HCT116 (cell line): ENCODE measurements around the gene BMERB1. TPM values are rescaled to one million over a fixed set of nuclear protein-coding genes. Genes with fewer than 3 reads are reported as not detected.

Experiments used
- ATAC-seq: fragments of 200-7000 bp; cut with Tn5 transposase; 2 replicates; pipeline ENCODE4 v1.9.1; 2020; ENCODE audit warnings: mild to moderate bottlenecking, moderate library complexity
- BruUV-seq: library from RNA; stranded (reverse); fragments of 400-500 nt; replicated peaks from 2 replicates; lab custom pipeline; 2021; lab: Mats Ljungman, UMichigan
- CTCF ChIA-PET: fragments of 300-600 bp; sonication (Branson Sonifier 250); formaldehyde crosslinking; loops from one replicate; lab custom pipeline; 2021; ENCODE audit warnings: antibody characterized with exemption; lab: Charles Lee
- POLR2A ChIA-PET: fragments of 300-600, 350-600 bp; sonication (Branson Sonifier 250); formaldehyde crosslinking; loops from one replicate; lab custom pipeline; 2021; ENCODE audit warnings: antibody characterized with exemption; lab: Charles Lee
- RAD21 ChIA-PET, 2 experiments: fragments of 300-600 bp; sonication (Branson Sonifier 250); formaldehyde crosslinking; loops; one replicate each; lab custom pipeline; 2023; ENCODE audit warnings: low total read pairs in 2 of 2; ENCODE audit not compliant: uncharacterized antibody in 2 of 2, unreplicated experiment in 2 of 2, low non-redundant PET in 1 of 2; lab: Charles Lee
- DNase-seq: peaks from one replicate; pipeline ENCODE4 v3.0.0-alpha.2; 2010; ENCODE audit warnings: low read depth, low spot score
- H2AFZ ChIP-seq: fragments of 200-600 bp; shearing (Covaris generic), sonication (generic); 2 replicates; pipeline ENCODE4 v1.6.1; 2017; ENCODE audit warnings: low read depth, mixed run types, mixed read lengths, antibody characterized with exemption, low read length; ENCODE audit not compliant: poor library complexity, severe bottlenecking
- H3K27ac ChIP-seq: 2 replicates; pipeline ENCODE4 v1.5.1; 2012; ENCODE audit warnings: low read depth, low read length
- H3K27me3 ChIP-seq: fragments of 200-600 bp; sonication (generic); 2 replicates; pipeline ENCODE4 v1.6.1; 2016; ENCODE audit warnings: mixed run types, low read length, mixed read lengths; ENCODE audit not compliant: insufficient read depth
- H3K36me3 ChIP-seq, 2 experiments: fragments of 200-500 bp in 1 of 2; fragments of 200-600 bp in 1 of 2; sonication (Bioruptor generic) in 1 of 2; sonication (generic) in 1 of 2; 2 replicates each; pipeline versions ENCODE4 v1.5.1 to v1.6.1; 2014 to 2016; ENCODE audit warnings: low read length in 2 of 2, inconsistent platforms in 1 of 2, mixed read lengths in 1 of 2, mixed run types in 1 of 2; ENCODE audit not compliant: insufficient read depth in 2 of 2, control insufficient read depth in 1 of 2
- H3K4me1 ChIP-seq, 2 experiments: fragments of 200-600 bp in 1 of 2; sonication (generic) in 1 of 2; 2 replicates each; pipeline versions ENCODE4 v1.5.1 to v1.6.1; 2012 to 2017; ENCODE audit warnings: low read length in 2 of 2, inconsistent platforms in 1 of 2, mild to moderate bottlenecking in 1 of 2, mixed read lengths in 1 of 2, mixed run types in 1 of 2, moderate library complexity in 1 of 2; ENCODE audit not compliant: insufficient read depth in 2 of 2, control insufficient read depth in 1 of 2
- H3K4me2 ChIP-seq: fragments of 200-600 bp; sonication (generic); 2 replicates; pipeline ENCODE4 v1.6.1; 2017; ENCODE audit warnings: mixed run types, low read length, mixed read lengths
- H3K4me3 ChIP-seq, 2 experiments: fragments of 200-600 bp in 1 of 2; sonication (generic) in 1 of 2; replicated peaks in 1 of 2; 2 replicates each; pipeline ENCODE4 v1.5.1; 2011 to 2016; ENCODE audit warnings: low read length in 2 of 2, control low read depth in 1 of 2, low read depth in 1 of 2, mild to moderate bottlenecking in 1 of 2, mixed read lengths in 1 of 2, mixed run types in 1 of 2
- H3K79me2 ChIP-seq: fragments of 200-600 bp; sonication (generic); 2 replicates; pipeline ENCODE4 v1.6.1; 2017; ENCODE audit warnings: mild to moderate bottlenecking, mixed run types, low read length, moderate library complexity, mixed read lengths; ENCODE audit not compliant: insufficient read depth
- H3K9ac ChIP-seq: fragments of 200-600 bp; sonication (generic); 2 replicates; pipeline ENCODE4 v1.6.1; 2016; ENCODE audit warnings: low read length, mixed read lengths
- H3K9me2 ChIP-seq: fragments of 200-600 bp; sonication (generic), shearing (Covaris generic); 2 replicates; pipeline ENCODE4 v1.6.1; 2017; ENCODE audit warnings: mixed run types, mild to moderate bottlenecking, moderate library complexity; ENCODE audit not compliant: insufficient read depth
- H3K9me3 ChIP-seq, 2 experiments: fragments of 200-500 bp in 1 of 2; fragments of 200-600 bp in 1 of 2; sonication (Bioruptor generic) in 1 of 2; sonication (generic) in 1 of 2; 2 replicates each; pipeline ENCODE4 v1.6.1; 2014 to 2017; ENCODE audit warnings: low read length in 2 of 2, mixed read lengths in 2 of 2, inconsistent platforms in 1 of 2, low read depth in 1 of 2, mild to moderate bottlenecking in 1 of 2, mixed run types in 1 of 2, moderate library complexity in 1 of 2; ENCODE audit not compliant: control insufficient read depth in 1 of 2, insufficient read depth in 1 of 2
- H4K20me1 ChIP-seq: fragments of 200-600 bp; sonication (generic), shearing (Covaris generic); 2 replicates; pipeline ENCODE4 v1.6.1; 2017; ENCODE audit warnings: mixed run types, mild to moderate bottlenecking, moderate library complexity; ENCODE audit not compliant: insufficient read depth
- ATF3 ChIP-seq: IDR thresholded peaks from 2 replicates; pipeline ENCODE4 v1.6.1; 2012
- CBX3 ChIP-seq: IDR thresholded peaks from 2 replicates; pipeline ENCODE4 v1.6.1; 2012; ENCODE audit warnings: low read depth
- CEBPB ChIP-seq: IDR thresholded peaks from 2 replicates; pipeline ENCODE4 v1.6.1; 2012; ENCODE audit warnings: low read depth
- EGR1 ChIP-seq: IDR thresholded peaks from 2 replicates; pipeline ENCODE4 v1.6.1; 2012; ENCODE audit warnings: low read depth
- EZH2 ChIP-seq: fragments of 200-600 bp; sonication (generic); IDR thresholded peaks from 2 replicates; pipeline ENCODE4 v1.6.1; 2017; ENCODE audit warnings: antibody characterized with exemption, mixed run types
- FOSL1 ChIP-seq: IDR thresholded peaks from 2 replicates; pipeline ENCODE4 v1.6.1; 2012; ENCODE audit warnings: low read depth
- JUND ChIP-seq: IDR thresholded peaks from 2 replicates; pipeline ENCODE4 v1.6.1; 2012
- MAX ChIP-seq: IDR thresholded peaks from 2 replicates; pipeline ENCODE4 v1.6.1; 2012
- POLR2AphosphoS5 ChIP-seq: IDR thresholded peaks from 2 replicates; pipeline ENCODE4 v1.6.1; 2011; ENCODE audit warnings: mild to moderate bottlenecking, low read depth, low read length, moderate library complexity
- RAD21 ChIP-seq: IDR thresholded peaks from 2 replicates; pipeline ENCODE4 v1.6.1; 2012; ENCODE audit warnings: low read depth, mild to moderate bottlenecking
- SIN3A ChIP-seq: IDR thresholded peaks from 2 replicates; pipeline ENCODE4 v1.6.1; 2012; ENCODE audit warnings: low read depth
- SP1 ChIP-seq: IDR thresholded peaks from 2 replicates; pipeline ENCODE4 v1.6.1; 2012; ENCODE audit warnings: low read depth
- SRF ChIP-seq: IDR thresholded peaks from 2 replicates; pipeline ENCODE4 v1.6.1; 2012; ENCODE audit warnings: low read depth
- TCF7L2 ChIP-seq: IDR thresholded peaks from 2 replicates; pipeline ENCODE4 v1.7.0; 2011; ENCODE audit warnings: borderline replicate concordance, inconsistent platforms; ENCODE audit not compliant: insufficient read depth, insufficient read length; ENCODE audit errors: extremely low read depth
- YY1 ChIP-seq: IDR thresholded peaks from 2 replicates; pipeline ENCODE4 v1.6.1; 2011; ENCODE audit warnings: low read length, low read depth, moderate library complexity, mild to moderate bottlenecking; ENCODE audit not compliant: insufficient replicate concordance; ENCODE audit errors: extremely low read depth
- ZBTB33 ChIP-seq: IDR thresholded peaks from 2 replicates; pipeline ENCODE4 v1.6.1; 2011; ENCODE audit warnings: mild to moderate bottlenecking, low read length, moderate library complexity; ENCODE audit not compliant: insufficient replicate concordance; ENCODE audit errors: extremely low read depth
- ZFX ChIP-seq: fragments of 450-650 bp; IDR thresholded peaks from 2 replicates; pipeline ENCODE4 v1.6.1; 2017
- ZNF274 ChIP-seq: fragments of 200-500 bp; sonication (Bioruptor generic); IDR thresholded peaks from 2 replicates; pipeline ENCODE4 v1.6.1; 2014; ENCODE audit warnings: mild to moderate bottlenecking, low read depth, low read length, inconsistent platforms
- intact Hi-C: fragments of 100-400 bp; cut with micrococcal nuclease; formaldehyde crosslinking; loops from 2 replicates; pipeline ENCODE4 v1.10.0; 2022
- total RNA-seq: library from RNA; stranded (reverse); gene quantifications from one replicate; pipeline ENCODE4 v1.2.1, GENCODE V29; 2021; ENCODE audit not compliant: unreplicated experiment

Gene BMERB1
- total RNA-seq, 1 experiment from 2014 or later, result 43.6 TPM

GRCh38 chr16:15517743-15518377, 83.5 kb downstream of the BMERB1 start:
- no peaks in the 10 kb centered on the region for H3K9me3 ChIP-seq
- no peaks in the 10 kb centered on the region for H3K79me2 ChIP-seq
- RAD21 ChIA-PET, result no interaction called here
- BruUV-seq, result TSS peak; percentile 42
- H3K27me3 ChIP-seq, result no peaks in the 10 kb centered on the region
- H3K27ac ChIP-seq, result no peak overlapping the region
- CTCF ChIA-PET, result no interaction called here
- ATAC-seq, result no peak
- H4K20me1 ChIP-seq, result no peaks in the 10 kb centered on the region
- no peaks in the 10 kb centered on the region for H3K9me2 ChIP-seq
- H2AFZ ChIP-seq, result no peak overlapping the region
- H3K9ac ChIP-seq, result no peak overlapping the region
- POLR2A ChIA-PET, result no interaction called here
- DNase-seq, result no peak
- H3K4me1 ChIP-seq, result peaks cover 0 to 10% of the 10 kb centered on the region in 2 experiments; a peak in 2 of 4 replicates
- no peak overlapping the region for H3K4me2 ChIP-seq
- H3K4me3 ChIP-seq, result no peak overlapping the region
- intact Hi-C loops, result no loop called here
- no peaks in the 10 kb centered on the region for H3K36me3 ChIP-seq
- TF ChIP-seq SIN3A, result no peak
- TF ChIP-seq TCF7L2, result no peak

- Histone ChIP-seq H3K9me3 (no peaks in the 10 kb centered on the region), H3K27me3 (no peaks in the 10 kb centered on the region), H3K4me2 (no peak overlapping the region), H3K4me3 (no peak overlapping the region), H3K36me3 (no peaks in the 10 kb centered on the region), H4K20me1 (no peaks in the 10 kb centered on the region), H3K27ac (no peak overlapping the region), H2AFZ (no peak overlapping the region), H3K79me2 (no peaks in the 10 kb centered on the region), H3K9me2 (no peaks in the 10 kb centered on the region), H3K4me1 (peaks cover 4 to 18% of the 10 kb centered on the region in 2 experiments), H3K9ac (no peak overlapping the region)
- intact Hi-C loops, result no loop called here
- ChIA-PET POLR2A (no interaction called here), CTCF (no interaction called here), RAD21 (interaction anchor here in 1 of 2 experiments (0.6 kb wide), 1 partner anchor 632 kb away, joined by 3 read pairs; no protein-coding TSS in a partner anchor)
- no peak for DNase-seq
- no TSS peak for BruUV-seq
- ATAC-seq, result no peak
- TF ChIP-seq CEBPB (no peak), CBX3 (no peak), FOSL1 (no peak), POLR2AphosphoS5 (no peak), YY1 (no peak), EZH2 (no peak), SRF (no peak), JUND (no peak), ZBTB33 (no peak), ZFX (no peak), RAD21 (no peak), SP1 (no peak), ATF3 (no peak), EGR1 (no peak), MAX (no peak; the same call in 1 of the 2 replicates), ZNF274 (no peak)
These were observed 84.3 kb downstream of the BMERB1 start for GRCh38 chr16:15518381-15519351.
